CD4-positive, CD25-positive, alpha-beta regulatory T cell (primary cell): ENCODE results near the gene ANTXRL. TPM values are rescaled to one million over a fixed set of nuclear protein-coding genes. Genes with fewer than 3 reads are reported as not detected.
A peak's percentile ranks its signal among the peaks of the same experiment; 100 is the strongest.
"Not testable (repeated sequence)": the region's sequence is repeated elsewhere in the genome, so short reads cannot be mapped to it uniquely, and the experiment has no call there.

Experiments used
- ATAC-seq, 2 donors: fragments of 150-1000 bp; cut with Tn5 transposase; one replicate each; pipeline ENCODE4 v1.10.0; 2021; ENCODE audit warnings: low read depth in 2 of 2, moderate number of reproducible peaks in 2 of 2, moderate library complexity in 1 of 2
- DNase-seq, 3 donors: peaks; one replicate each; pipeline versions ENCODE4 v3.0.0 to v3.0.0-alpha.2; 2012 to 2022; ENCODE audit warnings: mixed read lengths in 1 of 3
- H3K27ac ChIP-seq: one replicate; pipeline ENCODE4 v1.7.0; 2013; ENCODE audit warnings: mild to moderate bottlenecking, low read length; ENCODE audit not compliant: insufficient read depth, poor library complexity, severe bottlenecking
- H3K27me3 ChIP-seq: one replicate; pipeline ENCODE4 v1.7.0; 2013; ENCODE audit warnings: low read length; ENCODE audit not compliant: control insufficient read depth, insufficient read depth
- H3K36me3 ChIP-seq: one replicate; pipeline ENCODE4 v1.7.0; 2013; ENCODE audit warnings: mild to moderate bottlenecking, low read length, moderate library complexity; ENCODE audit not compliant: control insufficient read depth, insufficient read depth
- H3K4me1 ChIP-seq: 2 replicates; pipeline ENCODE4 v1.7.0; 2013; ENCODE audit warnings: mild to moderate bottlenecking, low read length; ENCODE audit not compliant: insufficient read depth, control insufficient read depth, poor library complexity, severe bottlenecking
- H3K4me3 ChIP-seq: one replicate; pipeline ENCODE4 v1.7.0; 2013; ENCODE audit warnings: low read depth, mild to moderate bottlenecking, low read length, moderate library complexity
- H3K9me3 ChIP-seq, 2 experiments: 1 replicate in 1 of 2; 2 replicates in 1 of 2; pipeline ENCODE4 v1.7.0; 2013; ENCODE audit warnings: low read length in 2 of 2, mild to moderate bottlenecking in 1 of 2, moderate library complexity in 1 of 2; ENCODE audit not compliant: control insufficient read depth in 2 of 2
- H3K27ac Mint-ChIP-seq, 3 donors: one replicate each; pipeline ENCODE4 v1.8.0; 2020 to 2022; ENCODE audit warnings: mild to moderate bottlenecking in 3 of 3, mixed read lengths in 3 of 3, moderate library complexity in 2 of 3
- H3K27me3 Mint-ChIP-seq: one replicate; pipeline ENCODE4 v1.8.0; 2022; ENCODE audit warnings: mild to moderate bottlenecking, mixed read lengths
- H3K36me3 Mint-ChIP-seq: one replicate; pipeline ENCODE4 v1.8.0; 2020; ENCODE audit warnings: mixed read lengths
- H3K4me1 Mint-ChIP-seq, 4 donors: one replicate each; pipeline ENCODE4 v1.8.0; 2020 to 2022; ENCODE audit warnings: mixed read lengths in 4 of 4, mild to moderate bottlenecking in 1 of 4
- H3K4me3 Mint-ChIP-seq, 4 donors: one replicate each; pipeline ENCODE4 v1.8.0; 2020 to 2022; ENCODE audit warnings: mild to moderate bottlenecking in 4 of 4, mixed read lengths in 4 of 4, moderate library complexity in 3 of 4
- H3K9me3 Mint-ChIP-seq, 7 donors: one replicate each; pipeline ENCODE4 v1.8.0; 2020 to 2022; ENCODE audit warnings: mixed read lengths in 7 of 7, mild to moderate bottlenecking in 3 of 7, moderate library complexity in 2 of 7
- polyA plus RNA-seq, 4 donors: library from polyadenylated mRNA; unstranded; fragments of 300-500 nt; fragmentation: Illumina TruSeq; gene quantifications; one replicate each; pipeline ENCODE4 v1.2.3, GENCODE V29; 2021
- total RNA-seq: library from RNA; stranded (reverse); gene quantifications from one replicate; pipeline ENCODE4 v1.2.3, GENCODE V29; 2022

Gene ANTXRL
- total and polyA plus RNA-seq, 5 donors from 2014 or later: 0.72 TPM; not detected in 4

- no peaks in the 10 kb centered on the region for H3K4me1 ChIP-seq
These were observed 35.6 kb upstream of the ANTXRL start for GRCh38 chr10:46250898-46251856.

GRCh38 chr10:46251857-46252847 lies 34.6 kb upstream of the ANTXRL start:
- no peak overlapping the region for H3K4me3 Mint-ChIP-seq
- H3K9me3 Mint-ChIP-seq: no peaks in the 10 kb centered on the region
- H3K36me3 Mint-ChIP-seq: peaks cover 19% of the 10 kb centered on the region
- no peak for DNase-seq
- peaks cover 8 to 32% (median 18%) of the 10 kb centered on the region in 4 donors for H3K4me1 Mint-ChIP-seq
- Histone ChIP-seq H3K27me3 (no peaks in the 10 kb centered on the region), H3K4me1 (no peaks in the 10 kb centered on the region), H3K9me3 (no peaks in the 10 kb centered on the region), H3K4me3 (no peak overlapping the region), H3K27ac (no peak overlapping the region), H3K36me3 (peaks cover 71% of the 10 kb centered on the region)
- no peaks in the 10 kb centered on the region for H3K27me3 Mint-ChIP-seq
- H3K27ac Mint-ChIP-seq: peak overlapping the region in 1 of 3 donors; percentile 9
- ATAC-seq: no peak

More at GRCh38 chr10:46250898-46251856, 35.6 kb upstream of the ANTXRL start:
- Mint-ChIP-seq H3K27me3 (no peaks in the 10 kb centered on the region), H3K4me1 (peaks cover 4 to 24% (median 10%) of the 10 kb centered on the region in 4 donors), H3K27ac (peak overlapping the region in 2 of 3 donors; percentile 20 to 90), H3K9me3 (no peaks in the 10 kb centered on the region), H3K4me3 (no peak overlapping the region), H3K36me3 (peaks cover 18% of the 10 kb centered on the region)
- H3K4me3 ChIP-seq: no peak overlapping the region
- DNase-seq: no peak
- H3K27me3 ChIP-seq: no peaks in the 10 kb centered on the region
- peaks cover 73% of the 10 kb centered on the region for H3K36me3 ChIP-seq
- H3K9me3 ChIP-seq: no peaks in the 10 kb centered on the region
- H3K27ac ChIP-seq: no peak overlapping the region
- ATAC-seq: no peak

- Mint-ChIP-seq H3K4me3 (no peak overlapping the region), H3K36me3 (peaks cover 19% of the 10 kb centered on the region), H3K4me1 (peaks cover 18 to 41% (median 26%) of the 10 kb centered on the region in 4 donors), H3K9me3 (no peaks in the 10 kb centered on the region), H3K27ac (no peak overlapping the region), H3K27me3 (no peaks in the 10 kb centered on the region)
- Histone ChIP-seq H3K27me3 (no peaks in the 10 kb centered on the region), H3K4me3 (no peak overlapping the region), H3K9me3 (no peaks in the 10 kb centered on the region), H3K36me3 (peaks cover 62% of the 10 kb centered on the region), H3K27ac (no peak overlapping the region), H3K4me1 (no peaks in the 10 kb centered on the region)
- ATAC-seq (no peak), DNase-seq (no peak)
These were observed 33.5 kb upstream of the ANTXRL start for GRCh38 chr10:46253076-46254006.

- Mint-ChIP-seq H3K4me3 (no peak overlapping the region), H3K27ac (no peak overlapping the region), H3K27me3 (no peaks in the 10 kb centered on the region), H3K9me3 (no peaks in the 10 kb centered on the region), H3K36me3 (peaks cover 23% of the 10 kb centered on the region), H3K4me1 (peaks cover 24 to 46% (median 30%) of the 10 kb centered on the region in 4 donors)
- no peak for DNase-seq
- Histone ChIP-seq H3K4me1 (no peaks in the 10 kb centered on the region), H3K27me3 (no peaks in the 10 kb centered on the region), H3K27ac (no peak overlapping the region), H3K9me3 (no peaks in the 10 kb centered on the region), H3K36me3 (peaks cover 55% of the 10 kb centered on the region), H3K4me3 (no peak overlapping the region)
- no peak for ATAC-seq
These were observed 32.8 kb upstream of the ANTXRL start for GRCh38 chr10:46254007-46254383.

GRCh38 chr10:46254467-46254866 lies 32.3 kb upstream of the ANTXRL start:
- no peak for ATAC-seq

GRCh38 chr10:46255210-46255609 lies 31.6 kb upstream of the ANTXRL start:
- DNase-seq, H3K4me3 Mint-ChIP-seq, H3K9me3 Mint-ChIP-seq, H3K4me3 ChIP-seq, H3K27me3 ChIP-seq, H3K9me3 ChIP-seq, H3K4me1 ChIP-seq, ATAC-seq, H3K27ac ChIP-seq, H3K27me3 Mint-ChIP-seq: not testable (repeated sequence)
- peak overlapping the region in 2 of 3 donors; percentile 22 to 32 for H3K27ac Mint-ChIP-seq
- peaks cover 24 to 52% (median 30%) of the 10 kb centered on the region in 4 donors for H3K4me1 Mint-ChIP-seq
- peaks cover 52% of the 10 kb centered on the region for H3K36me3 ChIP-seq
- H3K36me3 Mint-ChIP-seq: peaks cover 23% of the 10 kb centered on the region

More at GRCh38 chr10:46254467-46254866, 32.3 kb upstream of the ANTXRL start:
- no peaks in the 10 kb centered on the region for H3K4me1 ChIP-seq
- Mint-ChIP-seq H3K9me3 (no peaks in the 10 kb centered on the region), H3K27me3 (no peaks in the 10 kb centered on the region), H3K36me3 (peaks cover 23% of the 10 kb centered on the region), H3K4me3 (no peak overlapping the region), H3K4me1 (peaks cover 24 to 46% (median 31%) of the 10 kb centered on the region in 4 donors), H3K27ac (peak overlapping the region in 1 of 3 donors; percentile 22)
- no peaks in the 10 kb centered on the region for H3K27me3 ChIP-seq
- no peak overlapping the region for H3K4me3 ChIP-seq
- H3K9me3 ChIP-seq: no peaks in the 10 kb centered on the region
- H3K36me3 ChIP-seq: peaks cover 54% of the 10 kb centered on the region
- DNase-seq: no peak
- H3K27ac ChIP-seq: no peak overlapping the region
